GM10847 (cell line): Measurements from ENCODE around the gene ROBO1.

Source experiments
- POLR2A ChIP-seq: IDR thresholded peaks from 2 replicates; pipeline ENCODE4 v1.6.1; 2011; ENCODE audit not compliant: insufficient read length; ENCODE audit errors: extremely low read depth

The ROBO1 gene

GRCh38 chr3:78571486-78571885 is 1196.3 kb downstream of the ROBO1 start:
- no peak for TF ChIP-seq POLR2A

GRCh38 chr3:78570496-78570895 is 1197.3 kb downstream of the ROBO1 start:
- no peak for TF ChIP-seq POLR2A

- no peak for TF ChIP-seq POLR2A
Observed at GRCh38 chr3:78569804-78570203, 1198.0 kb downstream of the ROBO1 start.

- TF ChIP-seq POLR2A = no peak
Observed at GRCh38 chr3:78565712-78566111, 1202.1 kb downstream of the ROBO1 start.

GRCh38 chr3:78562328-78562727 is 1205.5 kb downstream of the ROBO1 start:
- no peak for TF ChIP-seq POLR2A
